ENCODE measurements around the gene TEKT3. TPM values are rescaled to one million over a fixed set of nuclear protein-coding genes. Genes with fewer than 3 reads are reported as not detected.
A peak's percentile ranks its signal among the peaks of the same experiment; 100 is the strongest.

Gene TEKT3
- total RNA-seq, 1 donor, result 0.36 TPM

DNA sequence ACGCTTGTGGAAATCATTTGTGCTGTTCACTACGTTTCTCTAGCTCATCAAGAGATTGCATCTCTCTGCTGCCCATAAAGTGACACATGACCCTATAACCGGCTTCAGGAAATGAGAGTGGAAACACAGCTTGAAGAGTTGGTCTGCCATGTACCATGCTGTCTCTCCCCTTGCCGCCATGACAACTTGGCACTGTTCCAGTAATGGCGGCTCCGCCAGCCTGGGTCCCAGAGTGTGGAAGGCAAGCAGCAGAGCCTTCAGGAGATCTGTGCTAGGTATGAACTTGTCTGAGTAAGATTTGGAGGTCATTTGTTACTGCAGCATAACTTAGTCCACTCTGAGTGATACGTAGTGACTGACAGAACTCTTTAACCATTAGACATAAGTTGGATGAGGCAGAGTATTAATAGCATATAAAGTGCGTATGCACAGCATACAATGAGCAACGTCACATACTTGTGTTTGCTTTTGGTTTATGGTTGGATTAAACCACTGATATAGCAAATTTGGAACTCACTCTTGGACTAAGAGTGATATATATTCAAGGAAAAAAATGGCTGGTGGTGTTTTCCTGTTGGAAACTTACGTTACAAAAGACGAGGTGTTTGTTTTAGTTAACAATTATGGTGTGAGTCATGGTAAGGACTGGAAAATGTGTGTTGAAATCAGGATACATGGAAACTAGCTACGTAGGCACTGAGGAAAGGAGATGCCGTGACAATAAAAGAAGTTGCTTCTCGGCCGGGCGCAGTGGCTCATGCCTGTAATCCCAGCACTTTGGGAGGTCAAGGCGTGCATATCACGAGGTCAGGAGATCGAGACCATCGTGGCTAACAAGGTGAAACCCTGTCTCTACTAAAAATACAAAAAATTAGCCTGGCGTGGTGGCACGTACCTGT is 51.9 kb downstream of the TEKT3 start:
- Histone ChIP-seq H3K4me3 (ENCODE audit: insufficient read depth, low read length) (no peak overlapping the region), H3K36me3 (ENCODE audit: insufficient read depth, low read length) (no peaks in the 10 kb centered on the region), H3K4me2 (ENCODE audit: insufficient read depth, low read length) (peak overlapping the region; percentile 10), H4K20me1 (ENCODE audit: insufficient read depth, low read length) (no peaks in the 10 kb centered on the region), H3K27me3 (ENCODE audit: insufficient read depth, low read length) (no peaks in the 10 kb centered on the region), H3K4me1 (ENCODE audit: insufficient read depth, low read length) (peaks cover 31% of the 10 kb centered on the region), H3K9me3 (ENCODE audit: low read depth, low read length) (no peaks in the 10 kb centered on the region), H3K79me2 (ENCODE audit: insufficient read depth, low read length) (no peaks in the 10 kb centered on the region), H3K27ac (ENCODE audit: low read depth, low read length) (peak overlapping the region; percentile 58), H2AFZ (ENCODE audit: low read length) (no peak overlapping the region)
- TF ChIP-seq, protein P1, sequence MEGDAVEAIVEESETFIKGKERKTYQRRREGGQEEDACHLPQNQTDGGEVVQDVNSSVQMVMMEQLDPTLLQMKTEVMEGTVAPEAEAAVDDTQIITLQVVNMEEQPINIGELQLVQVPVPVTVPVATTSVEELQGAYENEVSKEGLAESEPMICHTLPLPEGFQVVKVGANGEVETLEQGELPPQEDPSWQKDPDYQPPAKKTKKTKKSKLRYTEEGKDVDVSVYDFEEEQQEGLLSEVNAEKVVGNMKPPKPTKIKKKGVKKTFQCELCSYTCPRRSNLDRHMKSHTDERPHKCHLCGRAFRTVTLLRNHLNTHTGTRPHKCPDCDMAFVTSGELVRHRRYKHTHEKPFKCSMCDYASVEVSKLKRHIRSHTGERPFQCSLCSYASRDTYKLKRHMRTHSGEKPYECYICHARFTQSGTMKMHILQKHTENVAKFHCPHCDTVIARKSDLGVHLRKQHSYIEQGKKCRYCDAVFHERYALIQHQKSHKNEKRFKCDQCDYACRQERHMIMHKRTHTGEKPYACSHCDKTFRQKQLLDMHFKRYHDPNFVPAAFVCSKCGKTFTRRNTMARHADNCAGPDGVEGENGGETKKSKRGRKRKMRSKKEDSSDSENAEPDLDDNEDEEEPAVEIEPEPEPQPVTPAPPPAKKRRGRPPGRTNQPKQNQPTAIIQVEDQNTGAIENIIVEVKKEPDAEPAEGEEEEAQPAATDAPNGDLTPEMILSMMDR (IDR thresholded peaks at IDR 0.05; ENCODE audit: extremely low read depth, low read depth, low read length), result no peak
- no peak for DNase-seq (ENCODE audit: insufficient read length, low spot score, missing footprints)

DNA sequence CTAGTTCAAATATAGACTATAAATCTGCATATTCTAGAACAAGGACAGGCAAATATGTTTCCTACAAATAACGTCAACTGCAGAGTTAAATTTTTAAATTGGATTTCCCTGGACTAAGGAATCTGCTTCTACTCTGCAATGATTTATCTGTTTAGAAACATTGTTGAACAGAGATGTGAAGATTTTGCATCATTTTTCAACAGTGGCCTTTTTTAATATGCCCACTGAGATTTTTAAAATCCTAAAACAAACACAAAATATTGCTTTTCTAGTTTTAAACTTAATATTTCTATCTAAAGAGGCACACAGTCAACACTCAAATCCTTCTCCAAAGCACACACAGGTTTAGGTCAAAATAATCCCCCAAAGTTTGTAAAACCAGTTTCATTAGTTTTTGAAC is 52.5 kb downstream of the TEKT3 start:
- Histone ChIP-seq H3K4me3 (ENCODE audit: insufficient read depth, low read length) (no peak overlapping the region), H2AFZ (ENCODE audit: low read length) (no peak overlapping the region), H3K79me2 (ENCODE audit: insufficient read depth, low read length) (no peaks in the 10 kb centered on the region), H3K4me2 (ENCODE audit: insufficient read depth, low read length) (peak overlapping the region; percentile 10), H3K27me3 (ENCODE audit: insufficient read depth, low read length) (no peaks in the 10 kb centered on the region), H4K20me1 (ENCODE audit: insufficient read depth, low read length) (no peaks in the 10 kb centered on the region), H3K27ac (ENCODE audit: low read depth, low read length) (peak overlapping the region; percentile 58), H3K9me3 (ENCODE audit: low read depth, low read length) (no peaks in the 10 kb centered on the region), H3K4me1 (ENCODE audit: insufficient read depth, low read length) (peaks cover 31% of the 10 kb centered on the region), H3K36me3 (ENCODE audit: insufficient read depth, low read length) (no peaks in the 10 kb centered on the region)
- TF ChIP-seq, protein P1 (IDR thresholded peaks at IDR 0.05; ENCODE audit: extremely low read depth, low read depth, low read length), result no peak
- DNase-seq (ENCODE audit: insufficient read length, low spot score, missing footprints), result no peak

DNA sequence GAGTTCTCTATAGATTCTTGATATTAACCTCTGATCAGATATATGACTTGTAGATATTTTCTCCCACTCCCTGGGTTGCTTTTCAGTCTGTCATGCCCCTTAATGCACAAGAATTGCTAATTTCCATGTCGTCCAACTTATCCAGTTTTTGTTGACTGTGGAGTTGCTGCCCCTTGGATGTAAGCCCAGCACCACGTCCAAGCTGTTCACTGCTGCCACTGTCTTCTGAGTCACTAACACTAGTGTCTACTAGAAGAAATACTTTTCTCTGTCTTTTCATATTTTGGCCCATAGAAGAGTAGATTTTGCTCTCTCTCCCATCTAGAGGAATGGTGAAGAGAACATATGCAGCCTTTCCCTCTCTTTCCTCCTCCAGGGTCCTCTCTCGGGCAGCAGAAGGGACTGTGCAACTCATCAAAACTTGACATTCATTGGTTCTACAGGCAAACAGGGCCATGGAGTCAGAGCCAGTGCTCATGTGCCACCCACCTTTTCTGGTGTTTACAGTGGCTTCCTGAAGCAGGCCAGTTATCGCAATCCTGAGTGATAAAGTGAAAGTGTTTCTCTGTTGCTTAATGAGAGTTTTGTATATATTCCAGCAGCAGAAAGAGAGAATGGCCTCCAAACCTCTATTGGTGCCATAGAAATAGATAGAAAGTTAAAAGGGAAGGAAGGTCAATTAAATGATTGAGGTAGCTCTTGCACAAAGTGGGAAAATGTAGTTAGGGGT is 53.7 kb downstream of the TEKT3 start:
- no peak for DNase-seq (ENCODE audit: insufficient read length, low spot score, missing footprints)
- TF ChIP-seq, protein P1 (IDR thresholded peaks at IDR 0.05; ENCODE audit: extremely low read depth, low read depth, low read length), result no peak
- no peaks in the 10 kb centered on the region for H4K20me1 ChIP-seq (ENCODE audit: insufficient read depth, low read length)
- no peaks in the 10 kb centered on the region for H3K27me3 ChIP-seq (ENCODE audit: insufficient read depth, low read length)
- H3K79me2 ChIP-seq (ENCODE audit: insufficient read depth, low read length), result no peaks in the 10 kb centered on the region
- H3K4me1 ChIP-seq (ENCODE audit: insufficient read depth, low read length), result peaks cover 31% of the 10 kb centered on the region
- H3K9me3 ChIP-seq (ENCODE audit: low read depth, low read length), result no peaks in the 10 kb centered on the region
- H3K27ac ChIP-seq (ENCODE audit: low read depth, low read length), result no peak overlapping the region
- H3K36me3 ChIP-seq (ENCODE audit: insufficient read depth, low read length), result no peaks in the 10 kb centered on the region
- H3K4me3 ChIP-seq (ENCODE audit: insufficient read depth, low read length), result peak overlapping the region; percentile 8
- peak overlapping the region; percentile 83 for H2AFZ ChIP-seq (ENCODE audit: low read length)
- H3K4me2 ChIP-seq (ENCODE audit: insufficient read depth, low read length), result peak overlapping the region; percentile 42

DNA sequence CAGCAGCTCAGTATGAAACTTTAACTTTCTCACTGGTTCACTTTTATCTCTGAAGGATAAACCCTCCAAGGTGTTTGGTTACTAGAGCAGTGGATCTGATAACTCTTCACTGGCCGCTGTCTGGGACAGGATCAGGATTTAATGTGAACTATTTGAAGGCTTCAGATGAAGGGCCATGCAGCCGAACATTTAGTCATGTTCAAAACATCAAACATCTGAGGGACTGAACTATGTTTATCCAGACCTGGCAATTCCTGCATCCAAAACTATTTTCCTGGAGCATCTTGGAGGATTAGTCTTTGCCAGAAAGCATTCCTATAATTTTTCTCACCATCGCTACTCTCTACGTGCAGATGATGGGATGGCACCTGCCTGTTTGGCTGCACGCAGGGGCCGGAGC is 55.9 kb downstream of the TEKT3 start:
- H3K36me3 ChIP-seq (ENCODE audit: insufficient read depth, low read length), result no peaks in the 10 kb centered on the region
- H3K4me2 ChIP-seq (ENCODE audit: insufficient read depth, low read length), result no peak overlapping the region
- H3K27ac ChIP-seq (ENCODE audit: low read depth, low read length), result no peak overlapping the region
- TF ChIP-seq, protein P1 (IDR thresholded peaks at IDR 0.05; ENCODE audit: extremely low read depth, low read depth, low read length), result no peak
- H3K4me3 ChIP-seq (ENCODE audit: insufficient read depth, low read length), result no peak overlapping the region
- no peaks in the 10 kb centered on the region for H3K27me3 ChIP-seq (ENCODE audit: insufficient read depth, low read length)
- DNase-seq (ENCODE audit: insufficient read length, low spot score, missing footprints), result no peak
- H3K4me1 ChIP-seq (ENCODE audit: insufficient read depth, low read length), result peaks cover 18% of the 10 kb centered on the region
- no peaks in the 10 kb centered on the region for H3K9me3 ChIP-seq (ENCODE audit: low read depth, low read length)
- H4K20me1 ChIP-seq (ENCODE audit: insufficient read depth, low read length), result no peaks in the 10 kb centered on the region
- H3K79me2 ChIP-seq (ENCODE audit: insufficient read depth, low read length), result no peaks in the 10 kb centered on the region
- no peak overlapping the region for H2AFZ ChIP-seq (ENCODE audit: low read length)

Measured in osteoblast (primary cell).